CD14-positive monocyte (primary cell): Measurements from ENCODE around the gene ARHGAP33. TPM values are rescaled to one million over a fixed set of nuclear protein-coding genes. Genes with fewer than 3 reads are reported as not detected.

ENCODE experiments used
- DNase-seq, 3 donors: peaks; one replicate each; pipeline ENCODE4 v3.0.0-alpha.2; 2011 to 2022
- H2AFZ ChIP-seq: 2 replicates; pipeline ENCODE4 v1.6.0; 2012; ENCODE audit warnings: mild to moderate bottlenecking, low read depth, low read length, inconsistent platforms; ENCODE audit not compliant: insufficient read depth, poor library complexity, severe bottlenecking
- H3K27ac ChIP-seq, 2 donors: 1 replicate in 1 of 2; 2 replicates in 1 of 2; pipeline ENCODE4 v1.5.1; 2012 to 2013; ENCODE audit warnings: low read length in 2 of 2, control low read depth in 1 of 2, inconsistent platforms in 1 of 2, low read depth in 1 of 2, mild to moderate bottlenecking in 1 of 2
- H3K27me3 ChIP-seq, 2 donors: one replicate each; pipeline versions ENCODE4 v1.6.0 to v1.6.1; 2011 to 2013; ENCODE audit warnings: low read length in 2 of 2; ENCODE audit not compliant: control insufficient read depth in 2 of 2, insufficient read depth in 2 of 2
- H3K36me3 ChIP-seq, 2 donors: replicated peaks in 1 of 2; 1 replicate in 1 of 2; 2 replicates in 1 of 2; pipeline versions ENCODE4 v1.5.1 to v1.6.1; 2012 to 2013; ENCODE audit warnings: low read length in 2 of 2, control low read depth in 1 of 2, inconsistent platforms in 1 of 2, mild to moderate bottlenecking in 1 of 2; ENCODE audit not compliant: insufficient read depth in 2 of 2, control insufficient read depth in 1 of 2
- H3K4me1 ChIP-seq, 2 donors: 1 replicate in 1 of 2; 2 replicates in 1 of 2; pipeline versions ENCODE4 v1.5.1 to v1.6.1; 2012 to 2013; ENCODE audit warnings: low read length in 2 of 2, control low read depth in 1 of 2, inconsistent platforms in 1 of 2, mild to moderate bottlenecking in 1 of 2, moderate library complexity in 1 of 2; ENCODE audit not compliant: insufficient read depth in 2 of 2, control insufficient read depth in 1 of 2
- H3K4me2 ChIP-seq: replicated peaks from 2 replicates; pipeline ENCODE3; 2012; ENCODE audit warnings: low read length, moderate library complexity, mild to moderate bottlenecking; ENCODE audit not compliant: poor library complexity, severe bottlenecking; ENCODE audit errors: extremely low read depth
- H3K4me3 ChIP-seq, 3 experiments: fragments of 200-600 bp in 1 of 3; sonication (generic) in 1 of 3; replicated peaks in 1 of 3; 1 replicate in 2 of 3; 2 replicates in 1 of 3; pipeline ENCODE4 v1.5.1; 2011 to 2013; ENCODE audit warnings: low read length in 3 of 3, mild to moderate bottlenecking in 3 of 3, control low read depth in 2 of 3, low read depth in 2 of 3, inconsistent platforms in 1 of 3, moderate library complexity in 1 of 3
- H3K79me2 ChIP-seq: 2 replicates; pipeline ENCODE4 v1.6.0; 2012; ENCODE audit warnings: mild to moderate bottlenecking, control low read depth, inconsistent platforms, low read length, moderate library complexity; ENCODE audit not compliant: insufficient read depth
- H3K9ac ChIP-seq: 2 replicates; pipeline ENCODE4 v1.6.0; 2017; ENCODE audit warnings: low read length, mild to moderate bottlenecking; ENCODE audit not compliant: insufficient read depth, poor library complexity, severe bottlenecking
- H3K9me3 ChIP-seq, 2 donors: replicated peaks in 1 of 2; 1 replicate in 1 of 2; 2 replicates in 1 of 2; pipeline versions ENCODE4 v1.5.1 to v1.6.1; 2012 to 2013; ENCODE audit warnings: low read length in 2 of 2, control low read depth in 1 of 2; ENCODE audit not compliant: control insufficient read depth in 1 of 2, insufficient read depth in 1 of 2
- H4K20me1 ChIP-seq: 2 replicates; pipeline ENCODE4 v1.6.0; 2012; ENCODE audit warnings: mild to moderate bottlenecking, low read length, control low read depth, moderate library complexity; ENCODE audit not compliant: insufficient read depth
- H3K27ac Mint-ChIP-seq, 7 donors: one replicate each; pipeline ENCODE4 v1.8.0; 2020; ENCODE audit warnings: mild to moderate bottlenecking in 7 of 7, mixed read lengths in 7 of 7, moderate library complexity in 6 of 7, inconsistent platforms in 2 of 7
- H3K27me3 Mint-ChIP-seq, 3 donors: one replicate each; pipeline ENCODE4 v1.8.0; 2021 to 2022; ENCODE audit warnings: low read depth in 3 of 3, mild to moderate bottlenecking in 3 of 3, mixed read lengths in 3 of 3, moderate library complexity in 3 of 3, inconsistent platforms in 1 of 3
- H3K36me3 Mint-ChIP-seq, 2 donors: one replicate each; pipeline ENCODE4 v1.8.0; 2020; ENCODE audit warnings: mixed read lengths in 2 of 2, inconsistent platforms in 1 of 2, mild to moderate bottlenecking in 1 of 2
- H3K4me1 Mint-ChIP-seq: one replicate; pipeline ENCODE4 v1.8.0; 2020; ENCODE audit warnings: mild to moderate bottlenecking, mixed read lengths
- H3K4me3 Mint-ChIP-seq, 2 donors: one replicate each; pipeline ENCODE4 v1.8.0; 2020; ENCODE audit warnings: mild to moderate bottlenecking in 2 of 2, mixed read lengths in 2 of 2, moderate library complexity in 1 of 2
- H3K9me3 Mint-ChIP-seq, 7 donors: one replicate each; pipeline ENCODE4 v1.8.0; 2020 to 2022; ENCODE audit warnings: mixed read lengths in 7 of 7, mild to moderate bottlenecking in 6 of 7, moderate library complexity in 6 of 7, inconsistent platforms in 2 of 7
- WGBS: methylation state at CpG from one replicate; pipeline ENCODE4 v1.1.5; 2013; ENCODE audit warnings: missing lambda C conversion rate; ENCODE audit not compliant: insufficient coverage; 5-methylcytosine and 5-hydroxymethylcytosine counted together
- intact Hi-C, 2 donors: fragments of 100-400 bp; cut with micrococcal nuclease; formaldehyde crosslinking; loops; one replicate each; pipeline versions ENCODE4 v1.15.0 to v1.15.1; 2023
- polyA plus RNA-seq, 3 donors: library from polyadenylated mRNA; depleted of rRNA in 1 of 3; unstranded in 2 of 3; stranded (reverse) in 1 of 3; fragments of 300-500 nt in 2 of 3; fragments of >200 nt in 1 of 3; fragmentation: Illumina TruSeq in 2 of 3; gene quantifications; 1 replicate in 2 of 3; 2 replicates in 1 of 3; pipeline ENCODE4 v1.2.3, GENCODE V29; 2012 to 2021
- TF ChIP-seq, protein P1 (sequence below): fragments of 200-600 bp; IDR thresholded peaks from one replicate; pipeline ENCODE4 v1.8.0; 2022; ENCODE audit warnings: antibody characterized with exemption, mild to moderate bottlenecking

ARHGAP33 gene
- polyA plus RNA-seq, 3 donors, result 8.6 TPM; not detected in 2

- Histone ChIP-seq H3K4me2 (no peak overlapping the region), H3K4me3 (no peak overlapping the region), H3K79me2 (peaks cover 24% of the 10 kb centered on the region), H2AFZ (no peak overlapping the region), H4K20me1 (peaks cover 62% of the 10 kb centered on the region), H3K27me3 (no peaks in the 10 kb centered on the region), H3K9ac (no peak overlapping the region), H3K36me3 (peaks cover 51 to 64% of the 10 kb centered on the region in 2 donors), H3K9me3 (no peaks in the 10 kb centered on the region), H3K4me1 (peaks cover 30 to 40% of the 10 kb centered on the region in 2 donors), H3K27ac (peak overlapping the region in 1 of 2 donors; percentile 18)
- intact Hi-C loops, result no loop called here
- no peaks in the 10 kb centered on the region for H3K27me3 Mint-ChIP-seq
- H3K36me3 Mint-ChIP-seq, result peaks cover 50 to 71% of the 10 kb centered on the region in 2 donors
- no peak for DNase-seq
- TF ChIP-seq, protein P1, sequence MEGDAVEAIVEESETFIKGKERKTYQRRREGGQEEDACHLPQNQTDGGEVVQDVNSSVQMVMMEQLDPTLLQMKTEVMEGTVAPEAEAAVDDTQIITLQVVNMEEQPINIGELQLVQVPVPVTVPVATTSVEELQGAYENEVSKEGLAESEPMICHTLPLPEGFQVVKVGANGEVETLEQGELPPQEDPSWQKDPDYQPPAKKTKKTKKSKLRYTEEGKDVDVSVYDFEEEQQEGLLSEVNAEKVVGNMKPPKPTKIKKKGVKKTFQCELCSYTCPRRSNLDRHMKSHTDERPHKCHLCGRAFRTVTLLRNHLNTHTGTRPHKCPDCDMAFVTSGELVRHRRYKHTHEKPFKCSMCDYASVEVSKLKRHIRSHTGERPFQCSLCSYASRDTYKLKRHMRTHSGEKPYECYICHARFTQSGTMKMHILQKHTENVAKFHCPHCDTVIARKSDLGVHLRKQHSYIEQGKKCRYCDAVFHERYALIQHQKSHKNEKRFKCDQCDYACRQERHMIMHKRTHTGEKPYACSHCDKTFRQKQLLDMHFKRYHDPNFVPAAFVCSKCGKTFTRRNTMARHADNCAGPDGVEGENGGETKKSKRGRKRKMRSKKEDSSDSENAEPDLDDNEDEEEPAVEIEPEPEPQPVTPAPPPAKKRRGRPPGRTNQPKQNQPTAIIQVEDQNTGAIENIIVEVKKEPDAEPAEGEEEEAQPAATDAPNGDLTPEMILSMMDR, result no peak
- H3K9me3 Mint-ChIP-seq, result no peaks in the 10 kb centered on the region
- H3K4me1 Mint-ChIP-seq, result peaks cover 28% of the 10 kb centered on the region
- H3K27ac Mint-ChIP-seq, result peak overlapping the region in 4 of 7 donors; percentile 23 to 70 (median 44)
- H3K4me3 Mint-ChIP-seq, result no peak overlapping the region
- 92% methylated on average over 24 of the region's 37 CpGs for WGBS
Observed at GRCh38 chr19:35738021-35738886, 37.1 kb upstream of the ARHGAP33 start.

GRCh38 chr19:35738887-35739229 is 36.5 kb upstream of the ARHGAP33 start:
- no peak overlapping the region for H3K9ac ChIP-seq
- no peaks in the 10 kb centered on the region for H3K27me3 ChIP-seq
- WGBS, result 86% methylated on average over 1 of the region's 2 CpGs
- H3K4me3 ChIP-seq, result no peak overlapping the region
- H2AFZ ChIP-seq, result no peak overlapping the region
- H3K79me2 ChIP-seq, result peaks cover 29% of the 10 kb centered on the region
- no peak overlapping the region for H3K4me3 Mint-ChIP-seq
- peak overlapping the region in 1 of 2 donors; percentile 5 for H3K27ac ChIP-seq
- H3K9me3 ChIP-seq, result no peaks in the 10 kb centered on the region
- H3K4me1 Mint-ChIP-seq, result peaks cover 32% of the 10 kb centered on the region
- intact Hi-C loops, result no loop called here
- H3K9me3 Mint-ChIP-seq, result no peaks in the 10 kb centered on the region
- H3K27me3 Mint-ChIP-seq, result no peaks in the 10 kb centered on the region
- peaks cover 36 to 46% of the 10 kb centered on the region in 2 donors for H3K4me1 ChIP-seq
- H3K36me3 ChIP-seq, result peaks cover 45 to 58% of the 10 kb centered on the region in 2 donors
- H3K36me3 Mint-ChIP-seq, result peaks cover 48 to 65% of the 10 kb centered on the region in 2 donors
- H3K27ac Mint-ChIP-seq, result no peak overlapping the region
- H3K4me2 ChIP-seq, result no peak overlapping the region
- H4K20me1 ChIP-seq, result peaks cover 57% of the 10 kb centered on the region
- DNase-seq, result no peak
- TF ChIP-seq, protein P1, result no peak
